C4-2B (cell line): Measurements from ENCODE around the gene WNT10A.
"Not testable (repeated sequence)": the region's sequence is repeated elsewhere in the genome, so short reads cannot be mapped to it uniquely, and the experiment has no call there.

Source experiments
- H3K27ac ChIP-seq: fragments of 450-650 bp; 2 replicates; pipeline ENCODE4 v1.5.1; 2017
- ZFX ChIP-seq: fragments of 450-650 bp; IDR thresholded peaks from 2 replicates; pipeline ENCODE4 v1.6.1; 2017
- TF ChIP-seq, protein P1 (sequence below): fragments of 450-650 bp; conservative IDR thresholded peaks from 2 replicates; pipeline ENCODE4 v1.5.1; 2017; ENCODE audit warnings: mild to moderate bottlenecking

WNT10A gene

DNA sequence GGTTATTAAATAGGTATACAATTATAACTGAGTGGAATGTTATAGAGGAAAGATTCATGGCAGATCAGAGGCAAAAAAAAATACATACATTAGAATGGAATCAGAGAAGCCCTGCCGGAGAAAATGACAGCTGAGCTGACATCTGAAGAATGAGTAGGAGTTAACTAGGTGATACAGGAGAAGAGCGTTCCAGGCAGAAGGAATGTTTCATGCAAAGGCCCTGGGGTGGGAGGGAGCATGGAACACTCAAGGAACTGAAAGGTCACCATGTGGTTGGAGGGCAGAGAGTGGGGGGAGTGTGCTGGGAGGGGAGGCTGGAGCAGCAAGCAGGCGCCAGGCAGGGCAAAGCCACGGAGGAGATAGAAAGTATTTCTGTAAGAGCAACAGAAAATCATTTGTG, 47.2 kb downstream of the WNT10A start:
- no peak overlapping the region for H3K27ac ChIP-seq
- TF ChIP-seq ZFX, result no peak
- TF ChIP-seq, protein P1, sequence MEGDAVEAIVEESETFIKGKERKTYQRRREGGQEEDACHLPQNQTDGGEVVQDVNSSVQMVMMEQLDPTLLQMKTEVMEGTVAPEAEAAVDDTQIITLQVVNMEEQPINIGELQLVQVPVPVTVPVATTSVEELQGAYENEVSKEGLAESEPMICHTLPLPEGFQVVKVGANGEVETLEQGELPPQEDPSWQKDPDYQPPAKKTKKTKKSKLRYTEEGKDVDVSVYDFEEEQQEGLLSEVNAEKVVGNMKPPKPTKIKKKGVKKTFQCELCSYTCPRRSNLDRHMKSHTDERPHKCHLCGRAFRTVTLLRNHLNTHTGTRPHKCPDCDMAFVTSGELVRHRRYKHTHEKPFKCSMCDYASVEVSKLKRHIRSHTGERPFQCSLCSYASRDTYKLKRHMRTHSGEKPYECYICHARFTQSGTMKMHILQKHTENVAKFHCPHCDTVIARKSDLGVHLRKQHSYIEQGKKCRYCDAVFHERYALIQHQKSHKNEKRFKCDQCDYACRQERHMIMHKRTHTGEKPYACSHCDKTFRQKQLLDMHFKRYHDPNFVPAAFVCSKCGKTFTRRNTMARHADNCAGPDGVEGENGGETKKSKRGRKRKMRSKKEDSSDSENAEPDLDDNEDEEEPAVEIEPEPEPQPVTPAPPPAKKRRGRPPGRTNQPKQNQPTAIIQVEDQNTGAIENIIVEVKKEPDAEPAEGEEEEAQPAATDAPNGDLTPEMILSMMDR, result no peak

DNA sequence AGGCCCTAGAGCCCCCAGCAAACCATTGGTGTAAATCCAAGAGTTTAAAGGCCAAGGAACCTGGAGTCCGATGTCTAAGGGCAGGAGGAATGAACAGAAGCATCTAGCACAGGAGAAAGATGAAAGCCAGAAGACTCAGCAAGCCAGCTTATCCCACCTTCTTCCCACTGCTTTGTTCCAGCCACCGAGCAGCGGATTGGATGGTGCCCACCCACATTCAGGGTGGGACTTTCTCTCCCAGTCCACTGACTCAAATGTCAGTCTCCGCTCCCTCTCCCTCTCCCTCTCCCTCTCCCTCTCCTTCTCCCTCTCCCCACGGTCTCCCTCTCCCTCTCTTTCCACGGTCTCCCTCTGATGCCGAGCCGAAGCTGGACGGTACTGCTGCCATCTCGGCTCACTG, 49.8 kb downstream of the WNT10A start:
- not testable (repeated sequence) for H3K27ac ChIP-seq

DNA sequence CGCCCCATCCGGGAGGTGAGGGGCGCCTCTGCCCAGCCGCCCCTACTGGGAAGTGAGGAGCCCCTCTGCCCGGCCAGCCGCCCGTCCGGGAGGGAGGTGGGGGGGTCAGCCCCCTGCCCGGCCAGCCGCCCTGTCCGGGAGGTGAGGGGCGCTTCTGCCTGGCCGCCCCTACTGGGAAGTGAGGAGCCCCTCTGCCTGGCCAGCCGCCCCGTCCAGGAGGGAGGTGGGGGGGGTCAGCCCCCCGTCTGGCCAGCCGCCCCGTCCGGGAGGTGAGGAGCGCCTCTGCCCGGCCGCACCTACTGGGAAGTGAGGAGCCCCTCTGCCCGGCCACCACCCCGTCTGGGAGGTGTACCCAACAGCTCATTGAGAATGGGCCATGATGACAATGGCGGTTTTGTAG, 51.1 kb downstream of the WNT10A start:
- H3K27ac ChIP-seq, result not testable (repeated sequence)
